Stimulated activated CD8-positive, alpha-beta memory T cell treated with anti-CD3 and anti-CD28 coated beads, Interleukin-2, amount 100 ng/mL, for 1 hour (primary cell): ENCODE results near the gene JAKMIP1.

Source experiments
- DNase-seq, 2 donors: peaks; one replicate each; pipeline ENCODE4 v3.0.0-alpha.2; 2020; ENCODE audit warnings: low read depth in 2 of 2

Gene JAKMIP1

GRCh38 chr4:6180841-6181631, 19.3 kb downstream of the JAKMIP1 start:
- DNase-seq: no peak

- no peak for DNase-seq
Measured at GRCh38 chr4:6179362-6179761, 21.0 kb downstream of the JAKMIP1 start.

GRCh38 chr4:6178757-6179156, 21.6 kb downstream of the JAKMIP1 start:
- DNase-seq: no peak

GRCh38 chr4:6177587-6178197, 22.7 kb downstream of the JAKMIP1 start:
- no peak for DNase-seq

- no peak for DNase-seq
Measured at GRCh38 chr4:6175426-6175825, 24.9 kb downstream of the JAKMIP1 start.

- no peak for DNase-seq
Measured at GRCh38 chr4:6172927-6173200, 27.5 kb downstream of the JAKMIP1 start.

GRCh38 chr4:6172093-6172926, 28.0 kb downstream of the JAKMIP1 start:
- no peak for DNase-seq

GRCh38 chr4:6169239-6169638, 31.1 kb downstream of the JAKMIP1 start:
- no peak for DNase-seq

- DNase-seq: no peak
Measured at GRCh38 chr4:6165766-6166165, 34.6 kb downstream of the JAKMIP1 start.

- DNase-seq: no peak
Measured at GRCh38 chr4:6162885-6163284, 37.5 kb downstream of the JAKMIP1 start.

- DNase-seq: no peak
Measured at GRCh38 chr4:6161921-6162464, 38.4 kb downstream of the JAKMIP1 start.

GRCh38 chr4:6160536-6160935, 39.8 kb downstream of the JAKMIP1 start:
- DNase-seq: no peak

- DNase-seq: no peak
Measured at GRCh38 chr4:6157926-6158325, 42.4 kb downstream of the JAKMIP1 start.

GRCh38 chr4:6155996-6156750, 44.2 kb downstream of the JAKMIP1 start:
- no peak for DNase-seq

- DNase-seq: no peak
Measured at GRCh38 chr4:6154875-6155274, 45.5 kb downstream of the JAKMIP1 start.

- no peak for DNase-seq
Measured at GRCh38 chr4:6153874-6154273, 46.5 kb downstream of the JAKMIP1 start.

GRCh38 chr4:6152869-6153705, 47.3 kb downstream of the JAKMIP1 start:
- no peak for DNase-seq

- DNase-seq: no peak
Measured at GRCh38 chr4:6150046-6150735, 50.2 kb downstream of the JAKMIP1 start.

- DNase-seq: no peak
Measured at GRCh38 chr4:6148506-6149205, 51.7 kb downstream of the JAKMIP1 start.

GRCh38 chr4:6147441-6147840, 52.9 kb downstream of the JAKMIP1 start:
- no peak for DNase-seq
